GM18909 (cell line): Measurements from ENCODE around the gene NPHS1.
"Not testable (repeated sequence)": the region's sequence is repeated elsewhere in the genome, so short reads cannot be mapped to it uniquely, and the experiment has no call there.

Experiments
- ATAC-seq: cut with Tn5 transposase; IDR thresholded peaks from one replicate; pipeline ENCODE4 v1.9.1; 2021; ENCODE audit warnings: mild to moderate bottlenecking; ENCODE audit not compliant: unreplicated experiment, poor library complexity

Gene NPHS1

DNA sequence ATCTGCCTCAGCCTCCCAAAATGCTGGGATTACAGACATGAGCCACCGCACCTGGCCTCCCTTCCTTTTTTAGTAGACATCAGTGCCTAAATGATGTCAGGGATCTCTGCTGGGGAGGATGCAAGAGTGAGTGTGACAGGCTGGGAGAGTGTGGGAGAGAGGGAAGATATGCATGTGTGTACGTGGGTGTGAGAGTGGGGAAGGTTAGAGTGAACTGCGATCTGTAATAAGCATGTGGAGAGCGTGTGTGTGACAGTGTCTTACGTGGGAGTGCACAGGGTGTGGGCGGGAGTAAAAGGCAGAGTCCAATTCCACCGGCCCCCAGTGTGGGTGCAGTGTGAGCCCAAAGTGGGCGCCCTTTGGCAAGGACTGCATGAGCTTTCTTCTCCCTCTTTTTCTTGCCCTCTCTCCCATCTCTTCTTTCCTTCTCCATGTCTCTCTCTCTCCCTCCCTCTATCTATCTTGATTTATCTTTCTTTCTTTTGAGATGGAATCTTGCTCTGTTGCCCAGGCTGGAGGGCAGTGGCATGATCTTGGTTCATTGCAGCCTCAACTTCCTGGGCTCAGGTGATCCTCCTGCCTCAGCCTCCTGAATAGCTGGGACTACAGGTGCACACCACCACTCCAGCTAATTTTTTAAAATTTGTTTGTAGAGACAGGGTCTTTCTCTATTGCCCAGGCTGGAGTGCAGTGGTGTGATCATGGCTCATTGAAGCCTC is 893 bp upstream of the NPHS1 start:
- ATAC-seq, result no peak

DNA sequence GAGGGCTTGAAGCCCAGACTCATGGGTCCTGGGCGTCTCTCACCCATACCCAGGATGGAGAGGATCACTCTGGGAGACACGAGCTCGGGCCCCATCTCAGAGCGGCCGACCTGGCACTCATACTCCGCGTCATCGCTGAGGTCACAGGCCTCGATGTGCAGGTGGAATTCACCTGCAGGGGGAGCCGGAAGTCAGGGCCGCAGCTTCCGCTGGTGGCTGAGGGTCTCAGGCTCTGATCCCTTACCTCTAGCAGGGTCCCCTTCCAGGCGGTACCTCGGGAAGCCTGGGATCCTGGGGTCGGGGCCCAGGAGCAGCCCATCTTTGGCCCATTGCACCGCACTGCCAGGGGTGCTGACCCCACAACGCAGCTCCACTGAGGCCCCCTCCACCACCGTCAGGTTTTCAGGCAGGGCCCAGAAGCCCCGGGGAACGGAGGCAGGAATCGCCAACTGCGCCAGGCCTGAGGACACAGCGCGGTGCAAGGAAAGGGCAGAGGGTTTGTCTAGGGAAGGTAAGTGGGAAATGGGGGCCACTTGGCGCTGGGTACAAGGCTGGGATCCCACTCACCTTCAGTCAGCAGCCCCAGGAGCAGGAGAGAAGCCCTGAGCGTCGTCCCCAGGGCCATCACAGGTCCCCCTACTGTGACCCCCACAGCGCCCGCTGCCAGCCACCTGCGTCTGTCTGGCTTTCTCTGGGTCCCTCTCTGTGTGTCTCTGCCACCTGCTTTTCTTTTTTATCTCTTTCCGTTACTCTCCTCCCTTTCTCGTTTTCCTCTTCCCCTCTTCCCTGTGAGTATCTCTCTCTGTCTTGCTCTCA is 883 bp downstream of the NPHS1 start:
- no peak for ATAC-seq

DNA sequence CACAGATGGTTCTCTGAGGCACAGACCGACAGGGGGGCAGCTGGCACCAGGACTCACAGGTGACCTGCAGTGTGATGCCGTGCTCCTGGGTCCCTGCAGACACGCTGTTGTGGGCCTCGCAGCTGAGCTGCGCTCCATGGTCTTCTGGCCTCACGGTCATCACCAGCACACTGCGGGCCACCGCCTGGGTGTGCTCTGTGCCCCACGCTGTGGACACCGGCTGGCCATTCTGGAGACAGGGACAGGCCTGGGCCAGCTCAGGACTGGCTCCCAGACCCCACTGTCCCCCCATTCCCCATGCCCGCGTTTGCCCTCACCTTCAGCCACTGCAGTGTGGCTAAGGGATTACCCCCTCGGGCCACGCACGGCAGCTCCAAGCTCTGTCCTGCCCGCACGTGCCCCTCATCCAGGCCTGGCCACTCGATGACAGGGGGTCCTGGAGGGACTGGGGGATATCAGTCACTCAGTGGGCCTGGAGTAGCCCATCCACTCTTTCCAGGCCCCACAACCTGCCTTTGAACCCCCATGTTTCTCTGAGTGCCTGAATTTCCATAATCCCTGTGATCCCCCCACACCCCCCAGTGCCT is 3.3 kb downstream of the NPHS1 start:
- no peak for ATAC-seq

DNA sequence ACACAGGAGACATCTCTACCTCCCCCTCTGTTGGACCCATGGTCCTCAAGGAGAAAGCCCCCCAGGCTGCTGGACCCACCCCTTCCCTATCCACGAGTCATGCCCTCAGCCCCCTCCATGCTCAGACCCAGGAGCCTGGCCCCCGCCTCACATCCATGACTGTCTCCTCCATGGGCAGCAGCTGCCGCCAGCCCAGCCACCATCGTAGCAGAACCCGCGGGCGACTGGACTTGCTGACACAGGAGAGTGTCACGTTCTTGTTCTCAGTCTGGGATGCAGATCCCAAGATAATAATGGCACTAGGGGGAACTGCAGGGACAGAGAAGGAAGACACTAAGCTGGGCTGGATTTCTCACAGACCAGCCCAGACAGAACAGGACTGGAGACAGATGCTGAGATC is 3.8 kb downstream of the NPHS1 start:
- ATAC-seq, result no peak

DNA sequence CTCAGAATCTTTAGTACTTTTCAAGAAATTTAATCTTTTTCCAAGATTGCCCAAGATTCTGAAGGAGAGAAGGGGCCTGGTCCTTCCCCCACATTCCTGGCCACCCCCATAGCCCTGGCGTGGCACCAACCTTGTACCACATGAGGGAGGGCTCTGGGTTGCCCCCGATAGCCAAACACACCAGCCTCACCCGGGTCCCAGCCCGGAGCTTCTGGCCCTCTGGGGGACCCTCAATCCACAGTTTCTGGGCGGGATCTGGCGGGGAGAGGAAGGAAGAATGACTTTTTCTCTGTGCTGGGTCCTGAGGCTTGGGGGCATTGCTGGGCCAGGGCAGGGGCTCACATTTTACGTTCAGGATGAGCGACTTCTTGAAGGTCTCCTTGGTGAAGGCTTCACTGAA is 4.4 kb downstream of the NPHS1 start:
- no peak for ATAC-seq

DNA sequence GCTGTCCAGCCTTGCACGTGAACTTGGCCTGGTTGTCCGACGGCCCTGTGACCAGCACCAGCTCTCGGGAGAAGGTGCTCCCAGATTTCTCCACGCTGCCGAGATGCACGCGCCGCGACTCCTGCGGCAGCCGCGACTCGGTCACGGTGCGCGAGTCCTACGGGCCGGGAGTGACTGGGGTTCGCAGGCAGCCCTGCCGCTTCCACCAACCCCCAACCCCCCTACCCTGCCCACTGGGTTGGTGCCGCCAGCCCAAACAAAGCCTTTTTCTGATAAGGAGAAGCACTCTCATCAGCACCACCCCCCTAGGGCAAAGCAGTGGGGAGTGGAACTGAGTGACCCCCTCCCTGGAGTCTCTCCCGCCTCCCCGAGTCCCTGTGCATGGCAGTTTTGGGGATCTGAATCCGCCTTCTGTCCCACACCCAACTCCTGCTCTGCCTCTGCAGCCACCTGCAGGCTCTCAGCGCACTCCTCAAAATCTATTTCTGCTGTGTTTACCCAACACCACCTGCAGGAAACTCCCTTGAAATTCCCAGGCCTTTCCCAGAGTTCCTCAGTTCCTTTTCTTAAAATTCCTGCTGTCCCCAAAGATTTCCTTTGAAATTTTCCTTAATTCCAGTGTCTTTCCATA is 6.2 kb downstream of the NPHS1 start:
- ATAC-seq, result no peak

DNA sequence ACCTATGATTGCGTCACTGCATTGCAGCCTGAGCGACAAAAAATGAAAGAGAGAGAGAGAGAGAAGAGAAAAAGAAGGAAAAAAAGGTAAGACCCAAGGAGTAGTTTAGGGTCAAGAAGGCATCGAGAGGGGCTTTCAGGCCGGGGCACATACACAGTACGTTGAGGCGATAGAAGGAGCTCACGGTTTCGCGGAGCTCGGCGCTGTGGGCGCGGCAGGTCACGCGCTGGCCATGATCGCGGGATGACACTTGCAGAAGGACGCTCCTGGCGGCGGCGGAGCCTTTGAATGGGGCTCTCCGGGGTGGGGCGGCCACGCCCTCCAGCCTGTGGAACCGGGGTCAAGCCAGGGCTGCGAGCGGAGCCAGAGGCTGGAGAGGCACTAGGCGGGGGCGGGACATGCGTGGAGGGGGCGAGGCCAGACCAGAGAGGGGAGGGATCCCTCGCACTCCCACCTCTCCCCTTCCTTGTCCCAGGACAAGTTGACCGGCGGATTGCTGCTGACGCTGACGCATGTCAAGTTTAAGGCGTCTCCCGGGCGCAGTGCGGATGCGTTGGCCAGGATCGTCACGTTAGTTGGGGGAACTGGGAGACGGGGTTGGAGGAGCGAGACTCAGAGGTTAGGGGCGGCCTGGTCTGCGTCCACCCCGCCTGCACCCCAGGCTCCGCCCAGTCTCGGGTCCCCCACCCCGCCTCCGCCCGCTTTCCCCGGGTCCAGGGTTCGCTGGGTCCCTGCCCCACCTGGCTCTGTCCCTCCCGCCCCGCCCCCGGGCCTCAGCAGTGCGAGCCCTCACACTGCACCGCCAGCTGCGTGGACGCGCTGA is 6.9 kb downstream of the NPHS1 start:
- no peak for ATAC-seq

DNA sequence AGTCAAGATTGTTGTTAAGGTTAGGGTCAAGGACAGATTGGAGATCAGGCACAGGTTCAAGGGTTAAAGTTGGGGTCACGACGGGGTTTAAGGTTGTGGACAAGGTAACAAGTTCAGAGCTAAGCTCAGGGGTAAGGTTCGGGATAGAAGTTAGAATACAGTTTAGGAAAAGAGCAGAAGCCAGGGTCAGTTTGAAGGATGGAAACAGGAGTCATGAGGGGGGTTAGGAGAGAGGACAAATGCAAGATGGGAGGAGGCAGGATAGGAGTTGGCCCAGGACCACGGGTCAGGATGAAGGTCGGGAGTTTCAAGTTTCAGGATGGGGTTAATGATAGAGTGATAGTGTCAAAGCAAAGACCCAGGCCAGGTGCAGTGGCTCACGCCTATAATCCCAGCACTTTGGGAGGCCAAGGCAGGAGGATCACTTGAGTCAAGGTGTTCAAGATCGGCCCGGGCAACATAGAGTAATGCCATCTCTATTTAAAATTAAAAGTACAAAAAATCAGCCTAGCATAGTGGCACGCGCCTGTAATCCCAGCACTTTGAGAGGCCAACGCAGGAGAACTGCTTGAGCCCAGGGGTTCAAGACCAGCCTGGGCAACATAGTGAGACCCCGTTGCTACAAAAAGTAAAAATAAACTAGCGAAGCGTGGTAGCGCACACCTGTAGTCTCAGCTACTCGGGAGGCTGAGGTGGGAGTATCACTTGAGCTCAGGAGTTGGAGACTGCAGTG is 7.7 kb downstream of the NPHS1 start:
- ATAC-seq, result no peak

DNA sequence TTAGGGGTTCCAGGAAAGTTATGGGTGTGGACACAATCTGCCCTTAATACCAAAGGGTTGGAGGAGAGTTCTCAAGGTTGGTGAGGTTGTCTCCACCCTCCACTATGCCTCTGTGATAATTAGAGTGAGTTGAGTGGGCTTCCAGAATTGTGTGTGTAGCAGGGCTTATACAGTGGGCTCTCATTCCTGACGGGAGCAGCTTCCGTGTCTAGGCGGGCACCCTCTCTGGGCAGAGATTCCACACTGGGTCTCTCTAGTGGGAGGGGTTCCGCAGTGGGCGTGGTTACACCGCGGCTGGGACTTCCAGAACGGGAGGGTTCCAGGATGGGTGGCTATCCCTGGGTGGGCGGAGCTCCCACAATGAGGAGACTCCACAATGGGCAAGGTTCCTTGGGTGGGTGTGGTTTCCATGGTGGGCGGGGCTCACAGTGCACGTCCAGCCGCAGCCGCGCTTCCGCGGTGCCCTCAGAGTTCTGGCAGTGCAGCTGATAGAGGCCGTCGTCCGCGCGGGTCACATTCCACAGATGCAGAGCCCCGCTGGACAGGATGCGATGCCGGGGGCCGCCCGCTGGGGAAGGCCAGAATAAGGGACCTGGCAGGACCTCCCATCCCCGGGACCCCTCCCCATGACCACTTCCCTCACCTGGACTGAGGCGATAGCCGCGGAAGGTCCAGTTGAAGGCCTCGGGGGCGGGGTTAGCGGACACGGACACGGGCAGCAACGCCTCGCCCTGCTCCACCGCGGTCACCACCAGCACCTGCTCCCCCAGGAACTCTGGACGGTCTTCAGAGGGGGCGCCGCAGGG is 8.4 kb downstream of the NPHS1 start:
- no peak for ATAC-seq

DNA sequence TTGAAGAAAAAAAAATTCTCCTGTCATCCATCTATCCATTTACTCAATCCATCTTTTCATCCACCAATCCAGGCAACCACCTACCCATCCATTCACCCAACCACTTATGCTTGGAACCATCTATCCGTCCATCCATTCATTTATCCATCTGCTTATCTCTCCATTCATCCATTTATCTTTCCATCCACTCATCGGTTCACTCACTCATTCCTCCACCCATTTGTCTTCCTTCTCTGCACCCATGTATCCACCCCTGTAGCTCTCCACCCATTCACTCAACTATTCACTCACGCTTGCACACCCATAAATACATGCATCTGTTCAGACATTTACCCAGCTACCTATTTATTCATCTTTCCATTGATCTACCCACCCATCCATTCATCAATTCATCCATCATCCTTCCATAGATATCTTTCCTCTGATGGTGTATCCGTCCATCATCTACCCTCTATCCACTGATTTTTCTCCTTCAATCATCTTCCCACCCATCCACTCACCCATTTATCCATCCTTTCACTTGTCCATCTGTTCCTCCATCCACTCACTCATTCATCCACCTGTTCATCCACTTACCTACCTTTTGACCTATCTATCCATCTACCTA is 9.5 kb downstream of the NPHS1 start:
- ATAC-seq, result no peak

DNA sequence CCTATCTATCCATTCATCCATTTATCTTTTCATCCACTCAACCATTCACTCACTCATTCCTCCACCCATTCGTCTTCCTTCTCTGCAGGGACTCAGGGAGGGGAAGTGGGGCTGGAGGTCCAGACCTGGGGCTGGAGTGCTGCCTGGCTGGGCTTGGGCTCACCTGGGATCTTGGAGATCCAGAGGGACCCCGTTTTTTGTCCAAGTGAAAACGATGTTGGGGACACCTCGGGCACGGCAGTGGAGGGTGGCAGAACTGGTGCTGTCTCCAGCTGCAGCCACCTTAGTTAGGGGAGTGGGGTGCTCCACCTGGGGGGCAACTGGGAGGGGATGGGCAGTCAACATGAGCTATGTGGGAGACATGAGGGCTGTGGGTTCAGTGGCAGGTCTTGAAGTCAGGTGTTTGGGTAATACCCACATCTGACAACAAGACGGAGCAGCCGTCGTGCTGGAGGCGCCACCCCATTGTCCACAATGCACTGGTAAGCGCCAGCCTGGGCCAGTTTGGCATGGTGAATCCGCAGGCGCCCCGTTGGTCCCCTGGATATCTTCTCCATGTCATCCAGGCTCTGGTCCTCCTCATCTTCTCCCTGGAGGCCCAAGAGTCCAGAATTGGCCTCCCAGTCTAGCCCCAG is 10.2 kb downstream of the NPHS1 start:
- ATAC-seq, result no peak

DNA sequence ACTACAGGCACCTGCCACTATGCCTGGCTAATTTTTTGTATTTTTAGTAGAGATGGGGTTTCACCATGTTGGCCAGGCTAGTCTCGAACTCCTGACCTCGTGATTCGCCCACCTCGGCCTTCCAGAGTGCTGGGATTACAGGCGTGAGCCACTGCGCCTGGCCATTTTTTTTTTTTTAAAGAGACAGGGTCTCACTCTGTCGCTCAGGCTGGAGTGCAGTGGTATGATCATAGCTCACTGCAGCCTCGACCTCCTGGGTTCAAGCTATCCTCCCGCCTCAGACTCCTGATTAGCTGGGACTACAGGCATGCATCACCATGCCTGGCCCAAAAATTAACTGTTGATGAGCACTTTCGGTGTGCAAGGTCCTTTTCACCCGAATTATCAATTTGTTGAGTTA is 16.2 kb downstream of the NPHS1 start:
- not testable (repeated sequence) for ATAC-seq

DNA sequence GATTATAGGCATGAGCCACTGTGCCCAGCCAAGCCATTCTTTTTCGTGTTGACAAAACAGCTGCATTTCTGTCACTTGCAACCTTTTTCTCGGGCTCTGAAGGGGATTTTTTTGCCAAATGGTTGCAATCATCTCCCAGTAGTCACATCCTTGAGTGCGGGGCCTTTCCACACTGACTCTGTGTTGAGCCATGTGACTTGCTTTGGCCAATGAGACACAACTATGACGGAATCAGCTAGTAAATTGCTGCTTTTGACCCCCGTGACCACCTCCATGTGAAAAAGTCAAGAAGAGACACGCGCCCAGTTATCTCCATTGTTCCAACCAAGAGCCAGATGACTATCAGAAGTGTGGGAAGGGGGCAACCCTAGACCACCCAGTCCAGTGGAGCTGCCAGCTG is 18.3 kb downstream of the NPHS1 start:
- ATAC-seq, result no peak

DNA sequence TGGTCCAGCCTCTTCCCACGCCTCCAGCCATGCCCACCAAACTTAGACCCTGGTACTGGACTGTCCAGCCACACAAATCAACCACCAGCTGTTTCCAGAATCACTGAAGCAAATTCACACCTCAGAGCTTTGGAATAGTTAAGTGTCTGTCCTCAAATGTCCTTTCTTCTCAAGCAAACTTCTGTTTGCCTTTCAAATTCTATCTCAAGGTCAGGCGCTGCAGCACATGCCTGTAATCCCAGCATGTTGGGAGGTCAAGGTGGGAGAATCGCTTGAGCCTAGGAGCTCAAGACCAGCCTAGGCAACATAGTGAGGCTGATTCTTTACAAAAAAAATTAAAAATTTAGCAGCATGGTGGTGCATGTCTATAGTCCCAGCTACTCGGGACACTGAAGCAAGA is 20.2 kb downstream of the NPHS1 start:
- ATAC-seq, result no peak

DNA sequence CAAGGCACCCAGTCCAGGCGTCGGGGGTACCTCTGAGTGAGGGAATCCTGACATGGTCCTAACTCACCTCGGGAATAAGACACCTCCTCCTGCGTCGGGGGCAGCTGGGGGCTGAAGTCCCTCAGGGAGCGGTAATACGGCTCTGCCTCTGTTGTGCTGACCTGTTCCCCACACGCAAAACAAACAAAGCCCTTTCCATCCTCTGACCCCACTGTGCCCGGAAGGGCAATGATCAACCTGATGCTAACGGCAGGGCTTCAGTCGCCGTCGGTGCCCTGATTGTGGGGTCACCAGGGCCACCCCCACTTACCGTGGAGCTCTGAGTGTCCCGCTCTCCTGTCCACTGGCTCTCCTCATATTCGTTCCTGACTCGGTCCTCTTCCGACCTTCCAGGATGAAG is 21.3 kb downstream of the NPHS1 start:
- ATAC-seq, result no peak

DNA sequence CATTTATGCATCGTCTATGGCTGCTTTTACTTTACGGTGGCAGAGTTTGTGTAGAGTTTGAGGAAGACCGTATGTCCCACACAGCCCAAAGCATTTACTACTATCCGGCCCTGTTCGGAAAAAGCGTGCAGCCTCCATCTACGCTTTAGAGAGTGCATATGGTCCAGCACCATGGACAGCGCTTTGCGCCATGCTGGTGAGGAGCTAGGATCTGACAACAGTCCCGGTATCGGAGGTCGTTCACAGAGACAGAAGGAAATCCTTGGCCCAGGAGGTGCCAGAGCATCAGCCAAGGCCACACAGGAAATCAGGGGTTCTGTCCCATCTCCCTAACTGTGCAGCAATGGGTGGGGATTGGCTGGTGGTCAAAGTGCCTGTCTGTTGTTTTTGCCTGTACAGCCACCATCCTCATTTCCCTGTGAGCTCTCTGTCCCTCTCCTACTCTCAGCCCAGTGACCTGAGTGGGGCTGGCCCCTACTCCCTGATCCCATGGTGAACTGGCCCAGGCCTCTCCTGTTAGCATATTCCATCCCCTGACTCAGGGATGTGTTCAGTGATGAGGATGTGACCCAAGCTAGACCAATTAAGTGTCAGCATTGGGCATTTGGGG is 23.5 kb downstream of the NPHS1 start:
- no peak for ATAC-seq

DNA sequence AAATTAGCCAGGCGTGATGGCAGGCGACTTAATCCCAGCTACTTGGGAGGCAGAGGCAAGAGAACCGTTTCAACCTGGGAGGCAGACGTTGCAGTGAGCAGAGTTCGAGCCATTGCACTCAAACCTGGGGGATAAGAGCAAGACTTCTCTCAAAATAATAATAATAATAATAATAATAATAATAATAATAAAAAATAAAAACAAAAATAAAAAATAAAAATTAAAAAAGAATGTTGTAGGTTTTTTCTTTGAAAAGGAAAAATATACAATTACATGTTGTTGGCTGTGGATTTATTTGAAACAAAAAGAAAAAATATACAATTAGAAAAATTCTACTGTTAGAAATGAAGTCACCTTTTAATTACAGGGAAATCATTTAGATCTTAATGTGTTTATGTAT is 28.2 kb downstream of the NPHS1 start:
- no peak for ATAC-seq

DNA sequence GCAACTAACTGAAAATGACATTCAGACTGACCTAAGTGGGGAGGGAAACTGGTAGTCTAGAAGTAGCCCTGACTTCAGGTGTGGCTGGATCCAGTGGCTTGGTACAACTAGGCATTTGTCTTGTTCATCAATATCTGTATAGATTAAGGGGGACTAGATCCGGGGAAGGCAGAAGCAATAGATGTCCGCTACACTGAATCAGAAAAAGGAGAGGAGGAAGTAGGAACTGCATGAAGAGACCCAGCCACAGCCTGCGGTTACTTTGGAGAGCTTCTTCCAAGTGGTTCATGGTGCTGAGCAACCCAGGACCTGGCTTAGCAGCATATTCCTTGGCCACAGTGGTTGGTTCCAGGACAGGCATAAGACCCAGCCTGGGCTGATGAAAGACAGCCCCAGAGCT is 29.7 kb downstream of the NPHS1 start:
- no peak for ATAC-seq
